B cell (primary cell): Measurements from ENCODE around the gene ADAM17. TPM values are rescaled to one million over a fixed set of nuclear protein-coding genes. Genes with fewer than 3 reads are reported as not detected.

Experiments
- ATAC-seq: fragments of 200-7000 bp; cut with Tn5 transposase; one replicate; pipeline ENCODE4 v1.10.0; 2021; ENCODE audit warnings: low read depth, mild to moderate bottlenecking, moderate number of reproducible peaks, moderate library complexity
- CTCF ChIA-PET: fragments of 350-600 bp; sonication (Branson Sonifier 250); formaldehyde crosslinking; loops from one replicate; lab custom pipeline; 2021; ENCODE audit warnings: antibody characterized with exemption, inconsistent platforms; lab: Charles Lee
- POLR2A ChIA-PET: fragments of 350-600 bp; sonication (Branson Sonifier 250); formaldehyde crosslinking; loops from one replicate; lab custom pipeline; 2021; ENCODE audit warnings: antibody characterized with exemption; lab: Charles Lee
- DNase-seq: peaks from one replicate; pipeline ENCODE4 v3.0.0; 2013
- H2AFZ ChIP-seq: 2 replicates; pipeline ENCODE4 v1.6.1; 2012; ENCODE audit warnings: mild to moderate bottlenecking, low read depth, low read length; ENCODE audit not compliant: insufficient read depth, poor library complexity, severe bottlenecking
- H3K27ac ChIP-seq, 2 donors: 1 replicate in 1 of 2; 2 replicates in 1 of 2; pipeline ENCODE4 v1.5.1; 2012 to 2013; ENCODE audit warnings: low read length in 2 of 2, mild to moderate bottlenecking in 2 of 2, moderate library complexity in 1 of 2
- H3K27me3 ChIP-seq, 4 experiments: fragments of 200-600 bp in 1 of 4; sonication (generic) in 1 of 4; replicated peaks in 1 of 4; 1 replicate in 2 of 4; 2 replicates in 2 of 4; pipeline versions ENCODE4 v1.6.1 to v1.7.0; 2013 to 2016; ENCODE audit warnings: low read length in 3 of 4, mild to moderate bottlenecking in 2 of 4, mixed read lengths in 1 of 4, moderate library complexity in 1 of 4; ENCODE audit not compliant: insufficient read depth in 4 of 4, control insufficient read depth in 3 of 4; ENCODE audit errors: control extremely low read depth in 1 of 4
- H3K36me3 ChIP-seq, 2 experiments: replicated peaks in 1 of 2; 1 replicate in 1 of 2; 2 replicates in 1 of 2; pipeline versions ENCODE4 v1.6.1 to v1.7.1; 2013; ENCODE audit warnings: low read length in 1 of 2; ENCODE audit not compliant: insufficient read depth in 2 of 2, control insufficient read depth in 1 of 2; ENCODE audit errors: control extremely low read depth in 1 of 2, extremely low read depth in 1 of 2
- H3K4me1 ChIP-seq, 2 donors: fragments of 200-600 bp in 1 of 2; sonication (generic) in 1 of 2; 1 replicate in 1 of 2; 2 replicates in 1 of 2; pipeline versions ENCODE4 v1.5.1 to v1.6.1; 2013 to 2017; ENCODE audit warnings: low read length in 2 of 2; ENCODE audit not compliant: control insufficient read depth in 2 of 2, insufficient read depth in 2 of 2
- H3K4me2 ChIP-seq: replicated peaks from 2 replicates; pipeline ENCODE3; 2012; ENCODE audit warnings: mild to moderate bottlenecking, low read depth, low read length; ENCODE audit not compliant: poor library complexity, severe bottlenecking
- H3K4me3 ChIP-seq, 5 experiments: fragments of 200-600 bp in 1 of 5; sonication (generic) in 1 of 5; 1 replicate in 3 of 5; 2 replicates in 2 of 5; pipeline versions ENCODE4 v1.5.1 to v1.7.0; 2011 to 2016; ENCODE audit warnings: low read length in 4 of 5, mild to moderate bottlenecking in 4 of 5, low read depth in 2 of 5, control low read depth in 1 of 5, moderate library complexity in 1 of 5; ENCODE audit not compliant: insufficient read depth in 1 of 5; ENCODE audit errors: control extremely low read depth in 1 of 5, extremely low read depth in 1 of 5
- H3K79me2 ChIP-seq: fragments of 200-600 bp; sonication (generic); one replicate; pipeline ENCODE4 v1.6.0; 2016; ENCODE audit warnings: low read length; ENCODE audit not compliant: control insufficient read depth, insufficient read depth
- H3K9ac ChIP-seq: fragments of 200-600 bp; sonication (generic); 2 replicates; pipeline ENCODE4 v1.6.1; 2017; ENCODE audit warnings: mild to moderate bottlenecking, low read length, moderate library complexity
- H3K9me3 ChIP-seq, 3 donors: one replicate each; pipeline versions ENCODE4 v1.6.1 to v1.7.1; 2013; ENCODE audit warnings: low read length in 2 of 3; ENCODE audit not compliant: control insufficient read depth in 2 of 3, insufficient read depth in 1 of 3; ENCODE audit errors: control extremely low read depth in 1 of 3
- H4K20me1 ChIP-seq: 2 replicates; pipeline ENCODE4 v1.6.0; 2012; ENCODE audit warnings: mild to moderate bottlenecking, low read length; ENCODE audit not compliant: insufficient read depth, control insufficient read depth, poor library complexity, severe bottlenecking
- H3K27ac Mint-ChIP-seq: one replicate; pipeline ENCODE4 v1.8.0; 2021; ENCODE audit warnings: mixed read lengths
- H3K27me3 Mint-ChIP-seq: one replicate; pipeline ENCODE4 v1.8.0; 2021; ENCODE audit warnings: mixed read lengths
- H3K4me1 Mint-ChIP-seq: one replicate; pipeline ENCODE4 v1.8.0; 2021; ENCODE audit warnings: mixed read lengths
- H3K4me3 Mint-ChIP-seq: one replicate; pipeline ENCODE4 v1.8.0; 2021; ENCODE audit warnings: mixed read lengths
- H3K9me3 Mint-ChIP-seq: one replicate; pipeline ENCODE4 v1.8.0; 2022; ENCODE audit warnings: mixed read lengths; ENCODE audit not compliant: insufficient read depth
- CTCF ChIP-seq: fragments of 200-600 bp; IDR thresholded peaks from one replicate; pipeline ENCODE4 v1.8.0; 2022; ENCODE audit warnings: antibody characterized with exemption, mild to moderate bottlenecking
- EZH2 ChIP-seq: IDR thresholded peaks from 2 replicates; pipeline ENCODE4 v1.6.1; 2012; ENCODE audit warnings: borderline replicate concordance, low read depth, mild to moderate bottlenecking, moderate library complexity, low read length; ENCODE audit not compliant: insufficient read depth, poor library complexity, severe bottlenecking
- WGBS: methylation state at CpG from one replicate; pipeline ENCODE4 v1.1.5; 2013; ENCODE audit warnings: missing lambda C conversion rate; ENCODE audit not compliant: insufficient coverage; 5-methylcytosine and 5-hydroxymethylcytosine counted together
- intact Hi-C: fragments of 100-400 bp; cut with micrococcal nuclease; formaldehyde crosslinking; loops from one replicate; pipeline ENCODE4 v1.10.0; 2022
- polyA plus RNA-seq: library from polyadenylated mRNA; depleted of rRNA; stranded (reverse); fragments of >200 nt; gene quantifications from 2 replicates; pipeline ENCODE4 v1.2.3, GENCODE V29; 2012
- total RNA-seq, 2 donors: library from RNA; stranded (reverse); fragments of 120-200 nt in 1 of 2; gene quantifications; 1 replicate in 1 of 2; 2 replicates in 1 of 2; pipeline versions ENCODE4 v1.2.3 to v1.2.4, GENCODE V29; 2013 to 2022

The ADAM17 gene
- total and polyA plus RNA-seq, 2 donors (not counting 1 experiment from before 2014, with no cell fraction given) = 13.9 to 57.8 TPM

GRCh38 chr2:9467687-9468086 lies 87.9 kb downstream of the ADAM17 start:
- Mint-ChIP-seq H3K4me3 (no peak overlapping the region), H3K9me3 (no peaks in the 10 kb centered on the region), H3K27ac (no peak overlapping the region), H3K27me3 (no peaks in the 10 kb centered on the region), H3K4me1 (peaks cover 4% of the 10 kb centered on the region)
- no peak overlapping the region for H2AFZ ChIP-seq
- no peaks in the 10 kb centered on the region for H3K79me2 ChIP-seq
- H3K4me1 ChIP-seq = no peaks in the 10 kb centered on the region
- ChIA-PET CTCF (no interaction called here), POLR2A (no interaction called here)
- peaks cover 0 to 23% of the 10 kb centered on the region in 2 experiments for H3K36me3 ChIP-seq
- no peak for TF ChIP-seq EZH2
- H3K27ac ChIP-seq = no peak overlapping the region
- peaks cover 0 to 4% (median 0%) of the 10 kb centered on the region in 3 donors for H3K9me3 ChIP-seq
- no peak overlapping the region for H3K9ac ChIP-seq
- WGBS = 96% methylated on average over 8 of the region's 10 CpGs
- H3K4me3 ChIP-seq = no peak overlapping the region
- ATAC-seq = no peak
- H4K20me1 ChIP-seq = no peaks in the 10 kb centered on the region
- H3K27me3 ChIP-seq = no peaks in the 10 kb centered on the region
- no peak overlapping the region for H3K4me2 ChIP-seq
- intact Hi-C loops = no loop called here
- DNase-seq = no peak

- no peak overlapping the region for H3K4me3 ChIP-seq
Observed at GRCh38 chr2:9466147-9466683, 89.4 kb downstream of the ADAM17 start.

More at GRCh38 chr2:9466147-9466683, 89.4 kb downstream of the ADAM17 start:
- ChIA-PET CTCF (no interaction called here), POLR2A (no interaction called here)
- H3K27ac ChIP-seq = no peak overlapping the region
- no peaks in the 10 kb centered on the region for H3K27me3 ChIP-seq
- no peak for TF ChIP-seq CTCF
- TF ChIP-seq EZH2 = no peak
- no peaks in the 10 kb centered on the region for H3K9me3 Mint-ChIP-seq
- H3K9me3 ChIP-seq = peaks cover 0 to 4% (median 0%) of the 10 kb centered on the region in 3 donors
- intact Hi-C loops = no loop called here
- no peaks in the 10 kb centered on the region for H3K79me2 ChIP-seq
- 99% methylated on average over 45 of the region's 46 CpGs for WGBS
- H3K4me1 ChIP-seq = no peaks in the 10 kb centered on the region
- H3K27ac Mint-ChIP-seq = no peak overlapping the region
- DNase-seq = no peak
- ATAC-seq = no peak
- H3K9ac ChIP-seq = no peak overlapping the region
- H3K36me3 ChIP-seq = peaks cover 0 to 22% of the 10 kb centered on the region in 2 experiments
- H3K4me2 ChIP-seq = no peak overlapping the region
- H2AFZ ChIP-seq = no peak overlapping the region
- no peaks in the 10 kb centered on the region for H3K27me3 Mint-ChIP-seq
- no peaks in the 10 kb centered on the region for H3K4me1 Mint-ChIP-seq
- H4K20me1 ChIP-seq = no peaks in the 10 kb centered on the region
- no peak overlapping the region for H3K4me3 Mint-ChIP-seq
